Stimulated activated CD4-positive, alpha-beta T cell treated with anti-CD3 and anti-CD28 coated beads, Interleukin-1b, Interleukin-23, amount 100 ng/mL, for 1 hour (primary cell): ENCODE results near the gene DGCR2.
"Not testable (repeated sequence)": the region's sequence is repeated elsewhere in the genome, so short reads cannot be mapped to it uniquely, and the experiment has no call there.

ENCODE experiments used
- DNase-seq, 2 donors: peaks; one replicate each; pipeline ENCODE4 v3.0.0-alpha.2; 2020; ENCODE audit warnings: low read depth in 2 of 2

DGCR2 gene

GRCh38 chr22:19084126-19084525 is 38.1 kb downstream of the DGCR2 start:
- DNase-seq, result not testable (repeated sequence)

- no peak for DNase-seq
Observed at GRCh38 chr22:19082793-19083192, 39.4 kb downstream of the DGCR2 start.

DNA sequence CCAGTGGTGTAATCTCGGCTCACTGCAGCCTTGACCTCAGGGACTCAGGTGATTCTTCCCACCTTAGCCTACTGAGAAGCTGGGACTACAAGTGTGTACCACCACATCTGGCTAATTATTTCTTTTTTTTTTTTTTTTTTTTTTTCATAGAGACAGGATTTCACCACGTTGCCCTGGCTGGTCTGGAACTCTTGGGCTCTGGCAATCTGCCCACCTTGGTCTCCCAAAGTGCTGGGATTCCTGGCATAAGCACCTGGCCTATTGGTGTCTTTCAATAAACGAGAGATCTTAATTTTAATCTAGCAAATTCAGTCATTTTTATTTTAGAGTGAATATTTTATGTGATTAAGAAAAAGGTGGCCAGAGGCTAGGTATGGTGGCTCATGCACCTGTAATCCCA is 40.1 kb downstream of the DGCR2 start:
- DNase-seq, result no peak

GRCh38 chr22:19081351-19081750 is 40.9 kb downstream of the DGCR2 start:
- no peak for DNase-seq

- no peak for DNase-seq
Observed at GRCh38 chr22:19080853-19081252, 41.4 kb downstream of the DGCR2 start.

- no peak for DNase-seq
Observed at GRCh38 chr22:19079691-19080090, 42.5 kb downstream of the DGCR2 start.

- no peak for DNase-seq
Observed at GRCh38 chr22:19075404-19075803, 46.8 kb downstream of the DGCR2 start.

GRCh38 chr22:19072853-19073252 is 49.4 kb downstream of the DGCR2 start:
- DNase-seq, result not testable (repeated sequence)

- no peak for DNase-seq
Observed at GRCh38 chr22:19070397-19071169, 51.6 kb downstream of the DGCR2 start.

DNA sequence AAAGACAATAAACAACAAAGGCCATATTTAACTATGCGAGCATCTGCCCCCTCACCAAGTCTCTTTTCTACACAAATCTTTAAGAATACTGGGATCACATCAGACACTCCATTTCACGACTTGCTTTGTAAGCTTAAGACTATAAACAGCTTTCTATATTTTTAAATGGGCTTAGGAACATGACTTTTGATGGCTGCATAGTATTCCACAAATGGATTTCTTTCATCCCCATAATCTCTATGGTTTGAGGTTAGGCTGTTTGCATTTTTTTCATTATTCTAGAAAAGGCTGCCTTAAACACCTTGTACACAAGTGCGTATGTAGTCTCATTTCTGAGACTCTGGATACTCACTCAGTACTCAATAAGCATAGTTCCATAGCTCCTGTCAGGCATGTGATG is 52.8 kb downstream of the DGCR2 start:
- DNase-seq, result no peak

GRCh38 chr22:19068784-19069271 is 53.4 kb downstream of the DGCR2 start:
- DNase-seq, result no peak

DNA sequence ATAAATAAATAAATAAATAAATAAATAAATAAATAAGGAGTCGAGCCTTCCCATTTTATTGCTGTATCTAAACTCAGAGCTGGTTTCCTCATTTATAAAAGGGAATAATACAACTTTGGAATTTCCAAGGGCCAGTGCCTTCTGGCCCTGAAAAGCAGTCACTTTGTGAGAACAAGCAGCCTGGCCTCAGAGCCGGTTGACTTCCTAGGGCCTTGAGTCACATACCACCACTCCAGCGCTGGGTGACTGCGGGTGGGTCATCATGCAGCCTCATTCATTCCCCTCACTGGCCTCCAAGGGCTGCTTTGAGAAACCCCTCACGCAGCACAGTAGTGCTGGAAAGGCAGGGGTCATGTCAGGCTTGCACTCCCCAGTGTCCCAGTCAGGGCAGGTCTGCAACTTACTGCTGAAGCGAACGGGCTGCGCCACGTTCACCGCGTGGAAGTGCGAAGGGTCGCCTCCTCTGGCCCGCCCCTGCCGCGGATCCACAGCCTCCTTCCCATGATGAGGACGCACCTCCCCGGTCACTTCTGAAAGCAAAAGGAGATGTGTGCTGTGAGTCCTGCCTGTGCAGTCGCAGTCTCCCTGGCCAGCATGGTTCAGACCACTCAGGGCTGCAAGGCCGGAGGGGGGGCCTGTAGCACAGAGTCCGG is 54.4 kb downstream of the DGCR2 start:
- no peak for DNase-seq

- no peak for DNase-seq
Observed at GRCh38 chr22:19066531-19067271, 55.5 kb downstream of the DGCR2 start.

- DNase-seq, result no peak
Observed at GRCh38 chr22:19065929-19066328, 56.3 kb downstream of the DGCR2 start.

GRCh38 chr22:19065298-19065859 is 56.8 kb downstream of the DGCR2 start:
- no peak for DNase-seq

DNA sequence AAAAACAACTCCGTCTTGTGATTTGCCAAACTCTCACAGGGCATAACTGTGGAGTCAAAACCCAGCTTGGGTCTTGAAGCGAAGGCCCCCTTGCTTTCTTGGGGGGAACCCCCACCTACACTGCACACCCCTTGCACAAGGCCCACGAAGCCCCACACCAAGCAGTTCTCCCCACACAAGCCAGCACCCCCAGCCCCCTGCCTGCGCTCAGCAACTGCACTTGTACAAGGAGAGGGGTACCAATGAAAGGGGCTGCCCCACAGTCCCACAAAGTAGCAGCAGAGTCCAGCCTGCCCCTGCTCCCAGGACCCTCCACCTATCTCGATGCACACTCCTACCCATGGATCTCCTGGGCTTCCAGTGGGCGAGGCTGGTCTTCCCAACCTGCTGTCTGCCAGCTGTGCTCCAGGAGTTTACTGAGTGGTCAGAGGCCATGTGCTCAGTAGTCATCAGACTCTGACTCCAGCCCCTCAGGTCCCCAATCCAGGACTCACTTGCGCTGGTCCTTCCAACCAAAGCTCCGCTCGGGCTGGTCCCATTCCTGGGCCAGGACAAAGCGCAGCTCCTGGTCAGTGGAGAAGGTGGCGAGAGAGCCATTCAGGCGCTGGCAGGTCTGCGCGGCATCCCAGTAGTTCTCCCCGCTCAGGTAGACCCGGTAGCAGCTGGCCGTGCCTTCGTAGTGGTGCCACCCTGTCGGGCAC is 57.7 kb downstream of the DGCR2 start:
- no peak for DNase-seq

GRCh38 chr22:19063581-19064353 is 58.4 kb downstream of the DGCR2 start:
- DNase-seq, result no peak

DNA sequence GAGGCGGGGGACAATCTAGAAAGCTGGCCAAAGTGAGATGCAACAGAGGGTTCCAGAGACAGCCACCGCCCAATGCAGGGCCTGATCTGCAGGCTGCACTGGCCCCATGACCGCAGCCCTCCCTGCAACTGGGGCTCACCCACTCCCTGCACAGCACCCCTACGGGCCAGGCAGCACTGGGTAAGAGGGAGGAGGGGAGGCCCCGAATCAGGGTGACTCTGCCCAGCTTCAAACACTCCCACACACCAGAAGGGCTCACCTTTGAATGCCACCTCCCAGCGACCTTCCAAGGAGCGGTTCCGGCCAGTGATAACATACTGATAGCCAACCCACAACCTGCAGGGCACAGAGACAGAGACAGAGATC is 59.3 kb downstream of the DGCR2 start:
- DNase-seq, result no peak

GRCh38 chr22:19062139-19062942 is 59.9 kb downstream of the DGCR2 start:
- no peak for DNase-seq
